Mucosa of gallbladder (tissue), 1 donor: ENCODE results near the gene GNG2. TPM values are rescaled to one million over a fixed set of nuclear protein-coding genes. Genes with fewer than 3 reads are reported as not detected.

ENCODE experiments used
- DNase-seq: peaks from one replicate; pipeline ENCODE4 v3.0.0-alpha.2; 2020; ENCODE audit warnings: low spot score
- total RNA-seq: library from RNA; stranded (reverse); gene quantifications from one replicate; pipeline ENCODE4 v1.2.1, GENCODE V29; 2021
- donor health status: DM: no; HTN: no; CAD: no.

The GNG2 gene
- total RNA-seq, 1 donor from 2014 or later: 14.2 TPM

GRCh38 chr14:51856792-51857296 lies 3.6 kb upstream of the GNG2 start:
- no peak for DNase-seq

- no peak for DNase-seq
Measured at GRCh38 chr14:51859131-51859530, 1.3 kb upstream of the GNG2 start.

GRCh38 chr14:51860825-51861499 lies 550 bp downstream of the GNG2 start:
- no peak for DNase-seq

GRCh38 chr14:51862176-51862796 lies 1.9 kb downstream of the GNG2 start:
- no peak for DNase-seq

- no peak for DNase-seq
Measured at GRCh38 chr14:51862860-51863259, 2.4 kb downstream of the GNG2 start.

- DNase-seq: no peak
Measured at GRCh38 chr14:51865953-51866747, 5.7 kb downstream of the GNG2 start.

GRCh38 chr14:51867741-51868140 lies 7.3 kb downstream of the GNG2 start:
- no peak for DNase-seq

GRCh38 chr14:51868405-51868804 lies 8.0 kb downstream of the GNG2 start:
- no peak for DNase-seq

GRCh38 chr14:51869411-51870100 lies 9.1 kb downstream of the GNG2 start:
- no peak for DNase-seq

- no peak for DNase-seq
Measured at GRCh38 chr14:51870606-51871005, 10.2 kb downstream of the GNG2 start.

GRCh38 chr14:51871846-51872245 lies 11.4 kb downstream of the GNG2 start:
- DNase-seq: no peak

- no peak for DNase-seq
Measured at GRCh38 chr14:51872396-51872795, 12.0 kb downstream of the GNG2 start.

- no peak for DNase-seq
Measured at GRCh38 chr14:51873221-51873893, 12.9 kb downstream of the GNG2 start.

GRCh38 chr14:51877810-51878209 lies 17.4 kb downstream of the GNG2 start:
- no peak for DNase-seq

- DNase-seq: no peak
Measured at GRCh38 chr14:51879170-51879569, 18.8 kb downstream of the GNG2 start.

- DNase-seq: no peak
Measured at GRCh38 chr14:51880835-51881580, 20.6 kb downstream of the GNG2 start.

GRCh38 chr14:51881636-51882035 lies 21.2 kb downstream of the GNG2 start:
- DNase-seq: no peak

GRCh38 chr14:51883232-51883631 lies 22.8 kb downstream of the GNG2 start:
- no peak for DNase-seq

- no peak for DNase-seq
Measured at GRCh38 chr14:51884086-51884927, 23.9 kb downstream of the GNG2 start.

GRCh38 chr14:51889851-51890250 lies 29.4 kb downstream of the GNG2 start:
- DNase-seq: no peak
